ENCODE measurements around the gene KAT2B.
A peak's percentile ranks its signal among the peaks of the same experiment; 100 is the strongest.
"Not testable (repeated sequence)": the region's sequence is repeated elsewhere in the genome, so short reads cannot be mapped to it uniquely, and the experiment has no call there.

KAT2B gene

DNA sequence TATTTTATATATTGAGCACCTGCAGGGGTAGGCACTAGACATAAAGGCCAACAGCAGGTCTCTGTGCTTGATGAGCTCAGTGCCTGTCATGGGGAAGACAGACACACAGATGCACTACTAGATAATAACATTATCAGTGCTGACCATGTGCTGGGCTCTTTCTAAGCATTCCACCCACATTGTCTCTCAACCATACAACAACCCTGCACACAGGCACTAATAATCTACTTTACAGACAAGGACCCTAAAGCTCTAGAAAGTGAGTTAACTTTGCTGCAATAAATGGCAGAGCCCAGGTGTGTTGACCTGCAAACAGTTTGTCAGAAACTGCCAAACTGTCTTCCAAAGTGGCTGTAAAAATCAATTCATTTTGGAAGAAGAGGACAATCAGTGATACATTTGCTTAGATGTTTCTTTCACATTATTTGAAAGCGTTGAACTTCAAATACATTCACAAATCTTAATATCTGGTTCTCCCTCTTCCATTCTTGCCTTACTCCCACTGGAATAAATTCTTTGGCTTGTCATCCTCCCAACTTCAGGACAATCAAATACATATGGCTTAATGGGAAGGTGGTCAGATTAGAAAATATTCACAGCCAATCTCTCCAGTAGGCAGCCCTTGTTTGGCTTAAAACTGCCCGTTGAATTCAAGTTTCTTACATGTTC, 17.2 kb upstream of the KAT2B start:
- H3K27me3 ChIP-seq (ENCODE audit: control insufficient read depth in 2 of 2, insufficient read depth in 2 of 2, low read length in 2 of 2): no peaks in the 10 kb centered on the region
- H3K9ac ChIP-seq (ENCODE audit: low read depth in 1 of 2, low read length in 2 of 2): no peak overlapping the region
- H3K9me3 ChIP-seq (ENCODE audit: control insufficient read depth in 2 of 2, low read length in 2 of 2): no peaks in the 10 kb centered on the region
- no peaks in the 10 kb centered on the region for H3K36me3 ChIP-seq (ENCODE audit: control insufficient read depth in 2 of 2, insufficient read depth in 2 of 2, low read length in 2 of 2)
- peaks cover 0 to 2% of the 10 kb centered on the region in 2 donors for H3K4me1 ChIP-seq (ENCODE audit: control insufficient read depth in 2 of 2, insufficient read depth in 2 of 2, low read length in 2 of 2)
- no peak overlapping the region for H3K27ac ChIP-seq (ENCODE audit: low read depth in 2 of 2, low read length in 2 of 2)
- H3K4me3 ChIP-seq (ENCODE audit: low read length in 2 of 2): no peak overlapping the region

DNA sequence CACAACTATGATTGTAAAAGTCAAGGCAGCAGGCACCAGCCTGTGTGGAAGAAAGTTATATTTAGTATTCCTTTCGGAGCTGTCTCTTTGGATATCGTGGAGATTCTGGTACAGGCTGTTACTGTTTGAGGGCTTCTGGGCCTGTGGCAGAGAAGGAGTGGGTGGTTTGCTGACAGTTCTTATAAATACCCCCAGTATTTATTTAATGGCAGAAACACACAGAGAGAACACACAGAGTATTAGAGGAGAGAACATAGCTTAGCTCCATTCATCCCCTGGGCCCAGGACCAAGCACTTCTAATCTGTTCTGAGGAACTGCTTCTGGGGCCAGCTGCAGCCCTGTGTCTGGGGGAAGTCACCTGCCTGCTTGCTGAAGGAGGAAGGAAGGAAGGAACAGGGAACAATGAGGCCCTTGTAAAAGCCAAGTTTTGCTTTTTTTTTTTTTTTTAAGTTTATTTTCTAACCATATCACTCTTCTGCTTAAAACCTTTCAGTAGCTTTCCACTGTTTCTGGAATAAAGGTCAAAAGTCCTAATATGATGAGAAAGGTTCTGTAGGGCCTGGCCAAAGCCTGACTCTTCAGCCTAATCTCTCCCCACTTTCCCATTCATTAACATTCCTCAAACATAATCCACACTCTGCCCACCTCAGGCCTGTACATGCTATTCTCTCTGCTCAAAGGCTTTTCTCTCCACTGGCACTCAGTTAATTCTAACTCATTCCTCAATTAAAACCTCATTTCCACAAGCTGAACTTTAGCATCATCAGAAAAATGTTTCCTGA, 16.4 kb upstream of the KAT2B start:
- no peaks in the 10 kb centered on the region for H3K36me3 ChIP-seq (ENCODE audit: control insufficient read depth in 2 of 2, insufficient read depth in 2 of 2, low read length in 2 of 2)
- no peak overlapping the region for H3K4me3 ChIP-seq (ENCODE audit: low read length in 2 of 2)
- H3K9me3 ChIP-seq (ENCODE audit: control insufficient read depth in 2 of 2, low read length in 2 of 2): no peaks in the 10 kb centered on the region
- no peaks in the 10 kb centered on the region for H3K27me3 ChIP-seq (ENCODE audit: control insufficient read depth in 2 of 2, insufficient read depth in 2 of 2, low read length in 2 of 2)
- no peak overlapping the region for H3K27ac ChIP-seq (ENCODE audit: low read depth in 2 of 2, low read length in 2 of 2)
- H3K4me1 ChIP-seq (ENCODE audit: control insufficient read depth in 2 of 2, insufficient read depth in 2 of 2, low read length in 2 of 2): peaks cover 0 to 2% of the 10 kb centered on the region in 2 donors
- no peak overlapping the region for H3K9ac ChIP-seq (ENCODE audit: low read depth in 1 of 2, low read length in 2 of 2)

DNA sequence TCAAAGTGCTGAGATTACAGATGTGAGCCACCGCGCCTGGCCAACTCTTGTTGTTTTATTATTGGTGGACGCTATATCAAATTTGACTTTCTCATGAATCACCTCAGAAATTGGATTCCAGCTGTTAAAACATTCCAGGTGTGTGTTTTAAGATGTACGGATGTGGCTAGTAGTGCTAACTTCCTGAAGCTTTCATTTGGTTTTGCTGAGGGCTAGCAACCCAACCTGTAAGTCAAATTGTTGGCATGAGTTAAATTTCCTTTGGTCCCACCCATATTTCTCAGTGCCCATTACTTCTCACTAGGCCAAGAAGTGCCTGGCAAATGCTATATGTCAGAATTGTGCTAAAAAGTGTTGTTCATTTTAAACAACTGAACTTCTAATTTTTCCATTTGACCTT, 13.1 kb upstream of the KAT2B start:
- Histone ChIP-seq H3K9me3 (ENCODE audit: control insufficient read depth in 2 of 2, low read length in 2 of 2) (no peaks in the 10 kb centered on the region), H3K27me3 (ENCODE audit: control insufficient read depth in 2 of 2, insufficient read depth in 2 of 2, low read length in 2 of 2) (no peaks in the 10 kb centered on the region), H3K9ac (ENCODE audit: low read depth in 1 of 2, low read length in 2 of 2) (no peak overlapping the region), H3K4me3 (ENCODE audit: low read length in 2 of 2) (no peak overlapping the region), H3K27ac (ENCODE audit: low read depth in 2 of 2, low read length in 2 of 2) (no peak overlapping the region), H3K4me1 (ENCODE audit: control insufficient read depth in 2 of 2, insufficient read depth in 2 of 2, low read length in 2 of 2) (peaks cover 0 to 2% of the 10 kb centered on the region in 2 donors), H3K36me3 (ENCODE audit: control insufficient read depth in 2 of 2, insufficient read depth in 2 of 2, low read length in 2 of 2) (no peaks in the 10 kb centered on the region)

DNA sequence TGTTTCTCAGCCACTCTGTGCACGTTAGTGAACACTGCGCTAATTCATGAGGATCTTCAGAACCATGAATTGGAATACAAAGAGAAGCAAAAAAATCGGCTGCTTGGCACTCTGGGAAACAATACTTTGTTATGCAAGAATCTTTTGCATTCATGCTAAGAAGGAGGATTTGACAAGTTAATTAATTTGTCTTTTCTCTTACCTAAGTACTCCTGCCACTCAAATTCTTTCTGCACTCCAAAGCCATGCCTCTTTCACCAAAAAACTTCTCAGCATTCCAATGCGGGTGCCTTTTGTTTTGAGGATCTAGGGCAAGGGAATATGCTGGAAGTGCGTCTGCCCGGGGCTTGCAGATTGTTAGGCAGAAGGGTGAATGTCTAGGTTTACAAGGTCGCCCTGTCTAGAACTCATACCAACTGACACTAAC, 11.3 kb upstream of the KAT2B start:
- H3K27ac ChIP-seq (ENCODE audit: low read depth in 2 of 2, low read length in 2 of 2): no peak overlapping the region
- no peaks in the 10 kb centered on the region for H3K27me3 ChIP-seq (ENCODE audit: control insufficient read depth in 2 of 2, insufficient read depth in 2 of 2, low read length in 2 of 2)
- no peak overlapping the region for H3K4me3 ChIP-seq (ENCODE audit: low read length in 2 of 2)
- peaks cover 0 to 2% of the 10 kb centered on the region in 2 donors for H3K4me1 ChIP-seq (ENCODE audit: control insufficient read depth in 2 of 2, insufficient read depth in 2 of 2, low read length in 2 of 2)
- H3K9ac ChIP-seq (ENCODE audit: low read depth in 1 of 2, low read length in 2 of 2): no peak overlapping the region
- H3K9me3 ChIP-seq (ENCODE audit: control insufficient read depth in 2 of 2, low read length in 2 of 2): no peaks in the 10 kb centered on the region
- H3K36me3 ChIP-seq (ENCODE audit: control insufficient read depth in 2 of 2, insufficient read depth in 2 of 2, low read length in 2 of 2): no peaks in the 10 kb centered on the region

DNA sequence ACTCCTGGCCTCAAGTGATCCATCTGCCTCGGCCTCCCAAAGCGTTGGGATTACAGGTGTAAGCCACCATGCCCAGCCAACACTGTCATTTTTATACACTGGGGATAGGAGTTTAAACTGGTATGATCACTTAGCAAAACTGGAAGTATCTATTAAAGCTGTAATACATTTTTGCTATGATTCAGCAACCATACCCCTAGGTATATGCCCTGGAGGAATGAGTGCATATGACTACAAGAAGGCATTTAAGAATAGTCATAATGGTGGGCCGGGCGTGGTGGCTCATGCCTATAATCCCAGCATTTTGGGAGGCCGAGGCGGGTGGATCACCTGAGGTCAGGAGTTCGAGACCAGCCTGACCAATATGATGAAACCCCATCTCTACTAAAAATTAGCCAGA, 8.3 kb upstream of the KAT2B start:
- H3K9ac ChIP-seq (ENCODE audit: low read depth in 1 of 2, low read length in 2 of 2); H3K27me3 ChIP-seq (ENCODE audit: control insufficient read depth in 2 of 2, insufficient read depth in 2 of 2, low read length in 2 of 2); H3K4me3 ChIP-seq (ENCODE audit: low read length in 2 of 2); H3K36me3 ChIP-seq (ENCODE audit: control insufficient read depth in 2 of 2, insufficient read depth in 2 of 2, low read length in 2 of 2); H3K9me3 ChIP-seq (ENCODE audit: control insufficient read depth in 2 of 2, low read length in 2 of 2); H3K4me1 ChIP-seq (ENCODE audit: control insufficient read depth in 2 of 2, insufficient read depth in 2 of 2, low read length in 2 of 2); H3K27ac ChIP-seq (ENCODE audit: low read depth in 2 of 2, low read length in 2 of 2): not testable (repeated sequence)

DNA sequence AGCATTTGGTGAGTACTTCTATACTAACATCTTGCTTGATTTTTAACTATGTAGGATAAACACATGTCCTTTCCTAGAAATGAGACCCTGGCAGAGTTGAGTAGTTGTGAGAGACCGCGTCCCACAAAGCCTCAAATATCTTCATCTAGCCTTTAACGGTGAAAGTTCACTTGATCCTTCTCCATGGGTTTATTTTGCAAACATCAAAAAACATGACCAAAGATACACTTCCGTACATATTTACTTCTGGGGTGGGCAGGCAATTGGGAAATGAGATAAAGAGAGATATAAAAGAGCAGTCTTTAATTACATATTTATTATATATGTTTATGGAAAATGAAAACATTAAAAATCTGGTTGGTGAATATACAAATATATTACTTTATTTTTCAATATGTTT, 5.2 kb upstream of the KAT2B start:
- H3K9me3 ChIP-seq (ENCODE audit: control insufficient read depth in 2 of 2, low read length in 2 of 2): no peaks in the 10 kb centered on the region
- H3K36me3 ChIP-seq (ENCODE audit: control insufficient read depth in 2 of 2, insufficient read depth in 2 of 2, low read length in 2 of 2): no peaks in the 10 kb centered on the region
- peaks cover 6 to 8% of the 10 kb centered on the region in 2 donors for H3K4me1 ChIP-seq (ENCODE audit: control insufficient read depth in 2 of 2, insufficient read depth in 2 of 2, low read length in 2 of 2)
- no peak overlapping the region for H3K9ac ChIP-seq (ENCODE audit: low read depth in 1 of 2, low read length in 2 of 2)
- no peaks in the 10 kb centered on the region for H3K27me3 ChIP-seq (ENCODE audit: control insufficient read depth in 2 of 2, insufficient read depth in 2 of 2, low read length in 2 of 2)
- no peak overlapping the region for H3K27ac ChIP-seq (ENCODE audit: low read depth in 2 of 2, low read length in 2 of 2)
- no peak overlapping the region for H3K4me3 ChIP-seq (ENCODE audit: low read length in 2 of 2)

DNA sequence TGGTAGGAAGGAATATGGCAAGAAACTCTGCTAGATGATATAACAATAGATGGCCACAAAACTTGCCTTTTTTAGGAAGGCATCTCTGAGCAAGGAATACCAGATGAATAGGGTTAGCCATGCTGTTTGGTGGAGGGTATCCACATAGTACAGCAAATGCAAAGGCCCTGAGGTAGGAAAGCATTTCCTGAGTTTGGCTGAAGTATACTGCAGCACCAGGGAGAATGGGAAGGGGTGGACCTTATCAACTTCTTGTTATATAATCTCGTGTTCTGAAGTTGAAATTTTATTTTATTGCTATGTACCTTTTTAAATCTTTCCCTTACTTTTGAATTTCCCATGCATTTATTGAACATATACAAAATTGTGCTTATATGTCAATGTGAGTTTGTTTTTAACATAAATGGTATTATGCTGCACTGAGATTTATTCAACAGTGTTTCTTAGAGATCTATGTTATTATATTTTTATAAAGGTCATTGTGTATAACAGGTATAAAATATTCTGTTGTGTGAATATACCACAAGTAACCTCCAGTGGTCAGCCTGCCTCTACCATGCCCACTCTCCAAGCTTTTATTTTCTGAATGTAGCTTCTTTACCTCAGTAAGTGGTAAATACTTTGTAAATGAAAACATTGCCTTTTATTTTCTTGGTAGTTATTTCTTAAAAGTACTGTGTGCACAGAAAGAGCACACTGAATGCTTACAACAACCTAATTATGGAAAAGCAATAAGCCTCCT, 2.8 kb upstream of the KAT2B start:
- Histone ChIP-seq H3K4me1 (ENCODE audit: control insufficient read depth in 2 of 2, insufficient read depth in 2 of 2, low read length in 2 of 2) (peaks cover 10 to 15% of the 10 kb centered on the region in 2 donors), H3K27me3 (ENCODE audit: control insufficient read depth in 2 of 2, insufficient read depth in 2 of 2, low read length in 2 of 2) (no peaks in the 10 kb centered on the region), H3K27ac (ENCODE audit: low read depth in 2 of 2, low read length in 2 of 2) (no peak overlapping the region), H3K36me3 (ENCODE audit: control insufficient read depth in 2 of 2, insufficient read depth in 2 of 2, low read length in 2 of 2) (no peaks in the 10 kb centered on the region), H3K9ac (ENCODE audit: low read depth in 1 of 2, low read length in 2 of 2) (no peak overlapping the region), H3K9me3 (ENCODE audit: control insufficient read depth in 2 of 2, low read length in 2 of 2) (no peaks in the 10 kb centered on the region), H3K4me3 (ENCODE audit: low read length in 2 of 2) (no peak overlapping the region)

DNA sequence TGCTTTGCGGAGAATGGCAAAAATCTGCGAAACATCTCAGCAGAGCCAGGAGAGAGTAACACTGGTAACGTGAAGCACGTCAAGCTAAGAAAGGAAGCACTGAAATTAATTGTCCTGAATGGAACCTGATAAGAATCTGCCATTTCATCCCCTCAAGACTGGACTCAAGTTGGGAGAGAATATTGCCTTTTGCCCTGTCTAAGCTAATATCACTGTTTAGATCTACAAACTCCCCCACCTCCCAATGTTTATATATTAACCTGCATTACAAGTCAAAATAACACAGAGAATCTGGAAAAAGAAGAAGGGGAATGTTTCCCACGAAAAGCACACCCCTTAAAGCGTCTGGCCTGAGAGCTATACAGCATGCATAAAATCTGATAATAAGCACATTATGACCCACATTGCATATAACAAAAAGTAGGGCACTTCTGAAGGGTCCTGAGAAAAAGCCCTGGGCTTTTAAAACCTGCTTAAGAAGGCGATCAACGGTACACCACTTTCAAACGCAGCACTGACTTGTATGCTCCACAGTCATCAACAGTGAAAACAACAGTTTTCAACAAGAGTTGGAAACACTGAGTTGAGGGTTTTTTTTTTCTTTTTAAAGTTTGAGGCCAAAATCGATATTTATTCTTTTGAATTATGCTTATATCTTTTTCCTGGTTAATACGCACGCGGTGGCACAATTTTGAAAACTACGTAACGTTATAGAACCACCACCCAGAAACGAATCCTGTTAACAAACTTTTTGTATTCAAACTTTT, 1.4 kb upstream of the KAT2B start:
- H3K9me3 ChIP-seq (ENCODE audit: control insufficient read depth in 2 of 2, low read length in 2 of 2): no peaks in the 10 kb centered on the region
- peak overlapping the region; percentile 94 for H3K27ac ChIP-seq (ENCODE audit: low read depth in 2 of 2, low read length in 2 of 2)
- no peaks in the 10 kb centered on the region for H3K27me3 ChIP-seq (ENCODE audit: control insufficient read depth in 2 of 2, insufficient read depth in 2 of 2, low read length in 2 of 2)
- H3K4me1 ChIP-seq (ENCODE audit: control insufficient read depth in 2 of 2, insufficient read depth in 2 of 2, low read length in 2 of 2): peaks cover 23 to 26% of the 10 kb centered on the region in 2 donors
- H3K36me3 ChIP-seq (ENCODE audit: control insufficient read depth in 2 of 2, insufficient read depth in 2 of 2, low read length in 2 of 2): no peaks in the 10 kb centered on the region
- H3K4me3 ChIP-seq (ENCODE audit: low read length in 2 of 2): peak overlapping the region; percentile 78 to 82
- H3K9ac ChIP-seq (ENCODE audit: low read depth in 1 of 2, low read length in 2 of 2): peak overlapping the region; percentile 70 to 80

DNA sequence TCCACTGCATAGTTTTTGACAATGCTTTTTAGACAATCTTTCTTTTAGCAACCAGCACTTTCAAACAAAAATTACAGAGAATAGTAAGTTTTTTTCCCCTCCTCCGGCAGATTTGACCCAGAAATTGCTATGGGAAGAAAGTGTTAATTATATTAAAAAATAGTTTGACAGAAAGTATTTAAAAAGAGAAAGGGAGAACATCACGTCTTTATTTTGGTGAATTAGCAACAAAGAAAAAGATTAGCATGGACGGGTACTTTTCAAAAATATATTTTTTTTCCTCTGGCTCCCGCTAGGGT, 831 bp upstream of the KAT2B start:
- Histone ChIP-seq H3K36me3 (ENCODE audit: control insufficient read depth in 2 of 2, insufficient read depth in 2 of 2, low read length in 2 of 2) (no peaks in the 10 kb centered on the region), H3K9ac (ENCODE audit: low read depth in 1 of 2, low read length in 2 of 2) (peak overlapping the region; percentile 70 to 80), H3K9me3 (ENCODE audit: control insufficient read depth in 2 of 2, low read length in 2 of 2) (no peaks in the 10 kb centered on the region), H3K27ac (ENCODE audit: low read depth in 2 of 2, low read length in 2 of 2) (peak overlapping the region; percentile 94), H3K4me3 (ENCODE audit: low read length in 2 of 2) (peak overlapping the region; percentile 78 to 82), H3K27me3 (ENCODE audit: control insufficient read depth in 2 of 2, insufficient read depth in 2 of 2, low read length in 2 of 2) (no peaks in the 10 kb centered on the region), H3K4me1 (ENCODE audit: control insufficient read depth in 2 of 2, insufficient read depth in 2 of 2, low read length in 2 of 2) (peaks cover 26 to 27% of the 10 kb centered on the region in 2 donors)

Measured in mucosa of rectum (tissue), 2 donors.